HG03571 (cell line): ENCODE results near the gene TCF3.

ENCODE experiments used
- ATAC-seq: cut with Tn5 transposase; IDR thresholded peaks from one replicate; pipeline ENCODE4 v1.9.1; 2021; ENCODE audit not compliant: unreplicated experiment

The TCF3 gene

GRCh38 chr19:1590641-1591397 lies 61.6 kb downstream of the TCF3 start:
- no peak for ATAC-seq

- no peak for ATAC-seq
These were observed 64.5 kb downstream of the TCF3 start for GRCh38 chr19:1587872-1588271.

GRCh38 chr19:1585243-1585580 lies 67.2 kb downstream of the TCF3 start:
- no peak for ATAC-seq

GRCh38 chr19:1584500-1585242 lies 67.7 kb downstream of the TCF3 start:
- ATAC-seq = no peak

GRCh38 chr19:1582201-1582600 lies 70.2 kb downstream of the TCF3 start:
- no peak for ATAC-seq

GRCh38 chr19:1580957-1581356 lies 71.5 kb downstream of the TCF3 start:
- no peak for ATAC-seq

- ATAC-seq = no peak
These were observed 72.0 kb downstream of the TCF3 start for GRCh38 chr19:1580382-1580781.

GRCh38 chr19:1579222-1579621 lies 73.2 kb downstream of the TCF3 start:
- no peak for ATAC-seq

GRCh38 chr19:1577929-1578618 lies 74.3 kb downstream of the TCF3 start:
- ATAC-seq = no peak

GRCh38 chr19:1577090-1577928 lies 75.1 kb downstream of the TCF3 start:
- ATAC-seq = no peak

GRCh38 chr19:1576242-1577089 lies 75.9 kb downstream of the TCF3 start:
- ATAC-seq = no peak

- no peak for ATAC-seq
These were observed 76.8 kb downstream of the TCF3 start for GRCh38 chr19:1575323-1576241.

- ATAC-seq = no peak
These were observed 77.9 kb downstream of the TCF3 start for GRCh38 chr19:1574354-1575136.

GRCh38 chr19:1572795-1573194 lies 79.6 kb downstream of the TCF3 start:
- ATAC-seq = no peak

GRCh38 chr19:1571358-1571757 lies 81.1 kb downstream of the TCF3 start:
- ATAC-seq = no peak

GRCh38 chr19:1570836-1571235 lies 81.6 kb downstream of the TCF3 start:
- no peak for ATAC-seq

- ATAC-seq = no peak
These were observed 82.4 kb downstream of the TCF3 start for GRCh38 chr19:1569997-1570396.

GRCh38 chr19:1568320-1569019 lies 83.9 kb downstream of the TCF3 start, which contains the start of gene MEX3D:
Gene MEX3D, minus strand, starts transcription at chr19:1568325. Its CDS starts 267 bp downstream, at chr19:1568058.
- ATAC-seq = no peak
